ENCODE measurements around the gene CUL4B.
"Not testable (repeated sequence)": the region's sequence is repeated elsewhere in the genome, so short reads cannot be mapped to it uniquely, and the experiment has no call there.

The CUL4B gene

GRCh38 chrX:120560842-120561633, at the start of gene CUL4B:
Gene CUL4B (minus strand): TSS chrX:120560962. CDS start chrX:120560638, 324 bp downstream.
- peak; percentile 93 for DNase-seq

GRCh38 chrX:120604361-120604782, 43.6 kb upstream of the CUL4B start:
- peak; percentile 53 for DNase-seq

- peak; percentile 96 for DNase-seq
Measured at GRCh38 chrX:120603707-120604360, 43.1 kb upstream of the CUL4B start, which contains the start of gene MCTS1. Gene MCTS1 (plus strand): TSS chrX:120604101. CDS start chrX:120604237, 136 bp downstream.

- DNase-seq, result no peak
Measured at GRCh38 chrX:120585702-120586101, 24.9 kb upstream of the CUL4B start.

- no peak for DNase-seq
Measured at GRCh38 chrX:120575379-120576114, 14.8 kb upstream of the CUL4B start.

- not testable (repeated sequence) for DNase-seq
Measured at GRCh38 chrX:120573806-120574205, 13.0 kb upstream of the CUL4B start.

- DNase-seq, result peak; percentile 75
Measured at GRCh38 chrX:120570011-120570600, 9.3 kb upstream of the CUL4B start.

- no peak for DNase-seq
Measured at GRCh38 chrX:120568609-120569008, 7.8 kb upstream of the CUL4B start.

GRCh38 chrX:120568035-120568434, 7.3 kb upstream of the CUL4B start:
- DNase-seq, result peak; percentile 1

- no peak for DNase-seq
Measured at GRCh38 chrX:120566817-120567216, 6.1 kb upstream of the CUL4B start.

GRCh38 chrX:120564925-120565324, 4.2 kb upstream of the CUL4B start:
- no peak for DNase-seq

- peak; percentile 4 for DNase-seq
Measured at GRCh38 chrX:120562569-120562926, 1.8 kb upstream of the CUL4B start.

- peak; percentile 2 for DNase-seq
Measured at GRCh38 chrX:120561634-120562568, 1.1 kb upstream of the CUL4B start.

- DNase-seq, result peak; percentile 42
Measured at GRCh38 chrX:120560405-120560841, 339 bp downstream of the CUL4B start.

- peak; percentile 3 for DNase-seq
Measured at GRCh38 chrX:120559804-120560203, 958 bp downstream of the CUL4B start.

GRCh38 chrX:120556251-120556650, 4.5 kb downstream of the CUL4B start:
- no peak for DNase-seq

- peak; percentile 48 for DNase-seq
Measured at GRCh38 chrX:120549483-120550452, 11.0 kb downstream of the CUL4B start.

GRCh38 chrX:120536061-120536460, 24.7 kb downstream of the CUL4B start:
- no peak for DNase-seq

GRCh38 chrX:120534413-120535205, 26.2 kb downstream of the CUL4B start:
- DNase-seq, result no peak

GRCh38 chrX:120522820-120523219, 37.9 kb downstream of the CUL4B start:
- no peak for DNase-seq

Data from hematopoietic multipotent progenitor cell treated with erythropoietin and hydrocortisone succinate and interleukin-3 and kit ligand, for 8 days (in vitro differentiated cells).